Esophagus squamous epithelium (tissue), 5 donors: ENCODE results near the gene CAPN8. TPM values are rescaled to one million over a fixed set of nuclear protein-coding genes. Genes with fewer than 3 reads are reported as not detected.

Source experiments
- DNase-seq: peaks from one replicate; lab custom pipeline; 2025; lab: John Stamatoyannopoulos, UW
- H3K27ac ChIP-seq, 4 donors: fragments of 200-600 bp; sonication (generic); one replicate each; pipeline ENCODE4 v1.5.1; 2016 to 2019; ENCODE audit warnings: mild to moderate bottlenecking in 1 of 4
- H3K27me3 ChIP-seq, 4 donors: fragments of 200-600 bp; sonication (generic); 1 replicate in 3 of 4; 2 replicates in 1 of 4; pipeline versions ENCODE4 v1.5.1 to v1.6.0; 2017 to 2021; ENCODE audit warnings: antibody characterized with exemption in 1 of 4
- H3K36me3 ChIP-seq, 3 donors: fragments of 200-600 bp; sonication (generic); one replicate each; pipeline ENCODE4 v1.5.1; 2016 to 2019
- H3K4me1 ChIP-seq, 3 donors: fragments of 200-600 bp; sonication (generic); one replicate each; pipeline ENCODE4 v1.5.1; 2017 to 2019
- H3K4me3 ChIP-seq, 4 donors: fragments of 200-600 bp; sonication (generic); 1 replicate in 3 of 4; 2 replicates in 1 of 4; pipeline ENCODE4 v1.5.1; 2016 to 2019; ENCODE audit warnings: mild to moderate bottlenecking in 2 of 4, moderate library complexity in 1 of 4
- H3K9me3 ChIP-seq, 3 donors: fragments of 200-600 bp; sonication (generic); one replicate each; pipeline ENCODE4 v1.5.1; 2016 to 2019
- POLR2A ChIP-seq, 4 donors: fragments of 450-650 bp; IDR thresholded peaks; one replicate each; pipeline ENCODE4 v1.6.1; 2017; ENCODE audit warnings: antibody characterized with exemption in 4 of 4, mild to moderate bottlenecking in 4 of 4, moderate library complexity in 3 of 4
- WGBS, 2 donors: methylation state at CpG; one replicate each; pipeline ENCODE4 v1.1.5; 2018; 5-methylcytosine and 5-hydroxymethylcytosine counted together
- intact Hi-C: fragments of 100-400 bp; cut with DNase I; formaldehyde crosslinking; loops from one replicate; pipeline ENCODE4 v1.15.0; 2022
- total RNA-seq, 4 donors: library from RNA; depleted of rRNA; stranded (reverse); fragments of >200 nt; gene quantifications; one replicate each; pipeline ENCODE4 v1.1.0, GENCODE V29; 2016
- TF ChIP-seq, protein P1 (sequence below), 6 experiments: fragments of 450-650 bp in 4 of 6; fragments of 200-600 bp in 2 of 6; sonication (generic) in 2 of 6; IDR thresholded peaks; one replicate each; pipeline ENCODE4 v1.5.1; 2016 to 2019; ENCODE audit warnings: antibody characterized with exemption in 6 of 6, mild to moderate bottlenecking in 4 of 6, moderate library complexity in 4 of 6
- donor health status: DM: yes; HTN: yes; CAD: no.

Gene CAPN8
- total RNA-seq, 4 donors from 2014 or later, result 0.26 to 1.1 (median 0.57) TPM; not detected in 1

GRCh38 chr1:223669003-223669795 lies 3.7 kb upstream of the CAPN8 start:
- peaks cover 6 to 34% (median 15%) of the 10 kb centered on the region in 3 donors for H3K4me1 ChIP-seq
- no peak overlapping the region for H3K4me3 ChIP-seq
- H3K36me3 ChIP-seq, result no peaks in the 10 kb centered on the region
- no peak overlapping the region for H3K27ac ChIP-seq
- no peak for DNase-seq
- TF ChIP-seq, protein P1, sequence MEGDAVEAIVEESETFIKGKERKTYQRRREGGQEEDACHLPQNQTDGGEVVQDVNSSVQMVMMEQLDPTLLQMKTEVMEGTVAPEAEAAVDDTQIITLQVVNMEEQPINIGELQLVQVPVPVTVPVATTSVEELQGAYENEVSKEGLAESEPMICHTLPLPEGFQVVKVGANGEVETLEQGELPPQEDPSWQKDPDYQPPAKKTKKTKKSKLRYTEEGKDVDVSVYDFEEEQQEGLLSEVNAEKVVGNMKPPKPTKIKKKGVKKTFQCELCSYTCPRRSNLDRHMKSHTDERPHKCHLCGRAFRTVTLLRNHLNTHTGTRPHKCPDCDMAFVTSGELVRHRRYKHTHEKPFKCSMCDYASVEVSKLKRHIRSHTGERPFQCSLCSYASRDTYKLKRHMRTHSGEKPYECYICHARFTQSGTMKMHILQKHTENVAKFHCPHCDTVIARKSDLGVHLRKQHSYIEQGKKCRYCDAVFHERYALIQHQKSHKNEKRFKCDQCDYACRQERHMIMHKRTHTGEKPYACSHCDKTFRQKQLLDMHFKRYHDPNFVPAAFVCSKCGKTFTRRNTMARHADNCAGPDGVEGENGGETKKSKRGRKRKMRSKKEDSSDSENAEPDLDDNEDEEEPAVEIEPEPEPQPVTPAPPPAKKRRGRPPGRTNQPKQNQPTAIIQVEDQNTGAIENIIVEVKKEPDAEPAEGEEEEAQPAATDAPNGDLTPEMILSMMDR (IDR thresholded peaks at IDR 0.05), result no peak
- WGBS, 2 donors, result 38 to 70% methylated on average over 5 to 6 of the region's 6 CpGs
- no peaks in the 10 kb centered on the region for H3K27me3 ChIP-seq
- intact Hi-C loops, result no loop called here
- peaks cover 0 to 5% (median 1%) of the 10 kb centered on the region in 3 donors for H3K9me3 ChIP-seq

GRCh38 chr1:223667484-223668182 lies 2.1 kb upstream of the CAPN8 start:
- no peaks in the 10 kb centered on the region for H3K36me3 ChIP-seq
- no peak overlapping the region for H3K27ac ChIP-seq
- peaks cover 6 to 34% (median 15%) of the 10 kb centered on the region in 3 donors for H3K4me1 ChIP-seq
- no peak for TF ChIP-seq POLR2A (IDR thresholded peaks at IDR 0.05)
- TF ChIP-seq, protein P1 (IDR thresholded peaks at IDR 0.05), result no peak
- intact Hi-C loops, result no loop called here
- H3K4me3 ChIP-seq, result no peak overlapping the region
- no peak for DNase-seq
- no peaks in the 10 kb centered on the region for H3K27me3 ChIP-seq
- 71 to 92% methylated on average over 3 of the region's 3 CpGs for WGBS, 2 donors
- H3K9me3 ChIP-seq, result no peaks in the 10 kb centered on the region

DNA sequence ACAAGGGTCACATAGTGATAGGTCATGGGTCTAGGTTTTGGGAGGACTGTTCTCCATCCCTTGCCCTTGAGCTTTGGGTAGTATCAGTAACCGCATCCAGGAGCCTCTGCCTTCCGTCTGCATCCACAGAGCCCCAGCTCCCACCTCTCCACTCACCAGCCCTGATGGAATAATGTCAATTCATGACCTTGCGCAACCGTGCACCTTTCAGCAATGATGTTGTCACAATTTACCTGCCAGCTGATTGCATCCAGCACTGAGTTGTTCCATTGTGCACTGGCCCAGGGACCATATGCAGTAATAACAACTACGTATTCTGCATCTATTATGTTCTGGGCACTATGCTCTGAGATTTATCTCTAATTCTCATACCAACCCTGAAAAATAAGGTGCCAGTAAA lies 1.4 kb downstream of the CAPN8 start:
- Histone ChIP-seq H3K36me3 (no peaks in the 10 kb centered on the region), H3K4me3 (no peak overlapping the region), H3K4me1 (peaks cover 6 to 28% (median 11%) of the 10 kb centered on the region in 3 donors), H3K9me3 (no peaks in the 10 kb centered on the region), H3K27ac (no peak overlapping the region), H3K27me3 (no peaks in the 10 kb centered on the region)
- TF ChIP-seq POLR2A (IDR thresholded peaks at IDR 0.05), result no peak
- TF ChIP-seq, protein P1 (IDR thresholded peaks at IDR 0.05), result no peak
- WGBS, 2 donors, result 71 to 73% methylated on average over 4 to 5 of the region's 5 CpGs
- intact Hi-C loops, result no loop called here
- no peak for DNase-seq

GRCh38 chr1:223662943-223663342 lies 2.6 kb downstream of the CAPN8 start:
- intact Hi-C loops, result no loop called here
- TF ChIP-seq POLR2A (IDR thresholded peaks at IDR 0.05), result no peak
- TF ChIP-seq, protein P1 (IDR thresholded peaks at IDR 0.05), result no peak
- Histone ChIP-seq H3K4me3 (no peak overlapping the region), H3K27me3 (no peaks in the 10 kb centered on the region), H3K36me3 (no peaks in the 10 kb centered on the region), H3K9me3 (no peaks in the 10 kb centered on the region), H3K4me1 (peaks cover 6 to 18% (median 9%) of the 10 kb centered on the region in 3 donors), H3K27ac (no peak overlapping the region)
- 64 to 69% methylated on average over 5 of the region's 5 CpGs for WGBS, 2 donors
- DNase-seq, result no peak

- intact Hi-C loops, result no loop called here
- Histone ChIP-seq H3K4me3 (no peak overlapping the region), H3K27ac (no peak overlapping the region), H3K36me3 (no peaks in the 10 kb centered on the region), H3K4me1 (peaks cover 0 to 9% (median 0%) of the 10 kb centered on the region in 3 donors), H3K27me3 (no peaks in the 10 kb centered on the region), H3K9me3 (no peaks in the 10 kb centered on the region)
- no peak for DNase-seq
- TF ChIP-seq POLR2A (IDR thresholded peaks at IDR 0.05), result no peak
- TF ChIP-seq, protein P1 (IDR thresholded peaks at IDR 0.05), result no peak
- 79 to 81% methylated on average over 4 of the region's 4 CpGs for WGBS, 2 donors
These were observed 5.8 kb downstream of the CAPN8 start for GRCh38 chr1:223659711-223660110.
